ENCODE results near the gene DAPK2. TPM values are rescaled to one million over a fixed set of nuclear protein-coding genes. Genes with fewer than 3 reads are reported as not detected.

The DAPK2 gene
- polyA plus RNA-seq, 2 of the 4 experiments (the other 2 are of a cell fraction): 3.1 to 4.8 TPM

DNA sequence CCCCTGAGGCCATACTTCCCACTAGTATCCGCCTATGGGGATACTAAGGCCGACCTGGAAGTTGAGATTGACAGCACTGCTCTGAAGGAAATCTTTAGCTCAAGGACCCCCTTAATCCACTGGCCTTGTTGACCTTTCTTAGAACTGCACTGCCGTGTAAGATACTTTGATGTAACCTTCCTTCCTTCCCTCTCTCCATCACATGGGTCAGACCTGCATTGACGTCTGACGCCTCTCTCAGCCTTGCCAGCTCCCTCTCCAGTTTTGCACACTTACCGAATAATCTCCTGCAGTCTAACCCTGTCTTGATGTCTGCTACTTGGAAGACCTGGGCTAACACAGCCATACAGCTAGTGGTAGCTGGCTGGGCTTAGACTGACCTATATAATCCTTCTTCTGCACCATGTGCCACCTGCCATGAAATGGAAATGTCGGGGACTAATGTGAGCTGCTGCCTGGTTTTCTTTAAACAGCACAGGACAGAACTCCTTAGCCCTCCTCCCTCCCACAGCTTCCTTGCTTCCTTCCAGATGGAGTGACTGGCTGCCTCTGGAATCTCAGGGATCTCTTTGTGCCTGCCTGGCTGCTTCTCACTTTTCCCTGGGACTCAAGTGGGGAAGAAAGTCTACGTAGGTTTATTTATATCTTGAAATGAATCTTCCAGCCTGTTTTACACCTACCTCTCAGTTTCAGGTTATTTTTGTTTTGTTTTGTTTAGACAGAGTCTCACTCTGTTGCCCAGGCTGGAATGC lies 173.3 kb downstream of the DAPK2 start:
- ChIA-PET CTCF (interaction anchor here (0.7 to 2.1 kb wide), 6 partner anchors 14 to 153 kb away, joined by 3 to 9 read pairs (median 3); no protein-coding TSS in a partner anchor), POLR2A (no interaction called here)
- H3K9me3 ChIP-seq: no peaks in the 10 kb centered on the region
- 0 out of 3 replicates have a peak, but pooled peaks cover 4% of the 10 kb centered on the region for H3K4me1 ChIP-seq
- 69% methylated on average over 8 of the region's 8 CpGs for WGBS (ENCODE audit: missing lambda C conversion rate)
- DNase-seq (ENCODE audit: low read depth in 1 of 2, low spot score in 1 of 2) (no peak), ATAC-seq (no peak), FAIRE-seq (no peak)
- no peak overlapping the region for H3K4me2 ChIP-seq
- no peak overlapping the region for H3K4me3 ChIP-seq
- no peak for TF ChIP-seq NFE2L2 (conservative IDR thresholded peaks at IDR 0.05; ENCODE audit: low read length)
- TF ChIP-seq, protein P1, sequence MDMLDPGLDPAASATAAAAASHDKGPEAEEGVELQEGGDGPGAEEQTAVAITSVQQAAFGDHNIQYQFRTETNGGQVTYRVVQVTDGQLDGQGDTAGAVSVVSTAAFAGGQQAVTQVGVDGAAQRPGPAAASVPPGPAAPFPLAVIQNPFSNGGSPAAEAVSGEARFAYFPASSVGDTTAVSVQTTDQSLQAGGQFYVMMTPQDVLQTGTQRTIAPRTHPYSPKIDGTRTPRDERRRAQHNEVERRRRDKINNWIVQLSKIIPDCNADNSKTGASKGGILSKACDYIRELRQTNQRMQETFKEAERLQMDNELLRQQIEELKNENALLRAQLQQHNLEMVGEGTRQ (IDR thresholded peaks at IDR 0.05): no peak
- TF ChIP-seq, protein P2, sequence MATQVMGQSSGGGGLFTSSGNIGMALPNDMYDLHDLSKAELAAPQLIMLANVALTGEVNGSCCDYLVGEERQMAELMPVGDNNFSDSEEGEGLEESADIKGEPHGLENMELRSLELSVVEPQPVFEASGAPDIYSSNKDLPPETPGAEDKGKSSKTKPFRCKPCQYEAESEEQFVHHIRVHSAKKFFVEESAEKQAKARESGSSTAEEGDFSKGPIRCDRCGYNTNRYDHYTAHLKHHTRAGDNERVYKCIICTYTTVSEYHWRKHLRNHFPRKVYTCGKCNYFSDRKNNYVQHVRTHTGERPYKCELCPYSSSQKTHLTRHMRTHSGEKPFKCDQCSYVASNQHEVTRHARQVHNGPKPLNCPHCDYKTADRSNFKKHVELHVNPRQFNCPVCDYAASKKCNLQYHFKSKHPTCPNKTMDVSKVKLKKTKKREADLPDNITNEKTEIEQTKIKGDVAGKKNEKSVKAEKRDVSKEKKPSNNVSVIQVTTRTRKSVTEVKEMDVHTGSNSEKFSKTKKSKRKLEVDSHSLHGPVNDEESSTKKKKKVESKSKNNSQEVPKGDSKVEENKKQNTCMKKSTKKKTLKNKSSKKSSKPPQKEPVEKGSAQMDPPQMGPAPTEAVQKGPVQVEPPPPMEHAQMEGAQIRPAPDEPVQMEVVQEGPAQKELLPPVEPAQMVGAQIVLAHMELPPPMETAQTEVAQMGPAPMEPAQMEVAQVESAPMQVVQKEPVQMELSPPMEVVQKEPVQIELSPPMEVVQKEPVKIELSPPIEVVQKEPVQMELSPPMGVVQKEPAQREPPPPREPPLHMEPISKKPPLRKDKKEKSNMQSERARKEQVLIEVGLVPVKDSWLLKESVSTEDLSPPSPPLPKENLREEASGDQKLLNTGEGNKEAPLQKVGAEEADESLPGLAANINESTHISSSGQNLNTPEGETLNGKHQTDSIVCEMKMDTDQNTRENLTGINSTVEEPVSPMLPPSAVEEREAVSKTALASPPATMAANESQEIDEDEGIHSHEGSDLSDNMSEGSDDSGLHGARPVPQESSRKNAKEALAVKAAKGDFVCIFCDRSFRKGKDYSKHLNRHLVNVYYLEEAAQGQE (IDR thresholded peaks at IDR 0.05): no peak
- no peak for TF ChIP-seq SMC3 (IDR thresholded peaks at IDR 0.05)
- no peak for TF ChIP-seq ZSCAN20 (CRISPR knock-in tag; IDR thresholded peaks at IDR 0.05)
- no peak for TF ChIP-seq TFCP2L1 (CRISPR knock-in tag; IDR thresholded peaks at IDR 0.05)
- TF ChIP-seq, protein P3, sequence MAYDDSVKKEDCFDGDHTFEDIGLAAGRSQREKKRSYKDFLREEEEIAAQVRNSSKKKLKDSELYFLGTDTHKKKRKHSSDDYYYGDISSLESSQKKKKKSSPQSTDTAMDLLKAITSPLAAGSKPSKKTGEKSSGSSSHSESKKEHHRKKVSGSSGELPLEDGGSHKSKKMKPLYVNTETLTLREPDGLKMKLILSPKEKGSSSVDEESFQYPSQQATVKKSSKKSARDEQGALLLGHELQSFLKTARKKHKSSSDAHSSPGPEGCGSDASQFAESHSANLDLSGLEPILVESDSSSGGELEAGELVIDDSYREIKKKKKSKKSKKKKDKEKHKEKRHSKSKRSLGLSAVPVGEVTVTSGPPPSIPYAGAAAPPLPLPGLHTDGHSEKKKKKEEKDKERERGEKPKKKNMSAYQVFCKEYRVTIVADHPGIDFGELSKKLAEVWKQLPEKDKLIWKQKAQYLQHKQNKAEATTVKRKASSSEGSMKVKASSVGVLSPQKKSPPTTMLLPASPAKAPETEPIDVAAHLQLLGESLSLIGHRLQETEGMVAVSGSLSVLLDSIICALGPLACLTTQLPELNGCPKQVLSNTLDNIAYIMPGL (CRISPR knock-in tag; IDR thresholded peaks at IDR 0.05; ENCODE audit: borderline replicate concordance): no peak
- no peak for TF ChIP-seq JUNB (IDR thresholded peaks at IDR 0.05)
- TF ChIP-seq NR3C1 (IDR thresholded peaks at IDR 0.05): no peak
- no peak for TF ChIP-seq ESRRA (IDR thresholded peaks at IDR 0.05; ENCODE audit: borderline replicate concordance, low read length)
- no peak for TF ChIP-seq SREBF2 (IDR thresholded peaks at IDR 0.05)
- no peak for TF ChIP-seq KDM1A (IDR thresholded peaks at IDR 0.05; ENCODE audit: low read depth)
- TF ChIP-seq ZC3H11A (IDR thresholded peaks at IDR 0.05): no peak
- TF ChIP-seq BHLHE40 (IDR thresholded peaks at IDR 0.05; ENCODE audit: low read depth, low read length): no peak
- no peak for TF ChIP-seq HEYL (CRISPR knock-in tag; IDR thresholded peaks at IDR 0.05)
- TF ChIP-seq, protein P4, sequence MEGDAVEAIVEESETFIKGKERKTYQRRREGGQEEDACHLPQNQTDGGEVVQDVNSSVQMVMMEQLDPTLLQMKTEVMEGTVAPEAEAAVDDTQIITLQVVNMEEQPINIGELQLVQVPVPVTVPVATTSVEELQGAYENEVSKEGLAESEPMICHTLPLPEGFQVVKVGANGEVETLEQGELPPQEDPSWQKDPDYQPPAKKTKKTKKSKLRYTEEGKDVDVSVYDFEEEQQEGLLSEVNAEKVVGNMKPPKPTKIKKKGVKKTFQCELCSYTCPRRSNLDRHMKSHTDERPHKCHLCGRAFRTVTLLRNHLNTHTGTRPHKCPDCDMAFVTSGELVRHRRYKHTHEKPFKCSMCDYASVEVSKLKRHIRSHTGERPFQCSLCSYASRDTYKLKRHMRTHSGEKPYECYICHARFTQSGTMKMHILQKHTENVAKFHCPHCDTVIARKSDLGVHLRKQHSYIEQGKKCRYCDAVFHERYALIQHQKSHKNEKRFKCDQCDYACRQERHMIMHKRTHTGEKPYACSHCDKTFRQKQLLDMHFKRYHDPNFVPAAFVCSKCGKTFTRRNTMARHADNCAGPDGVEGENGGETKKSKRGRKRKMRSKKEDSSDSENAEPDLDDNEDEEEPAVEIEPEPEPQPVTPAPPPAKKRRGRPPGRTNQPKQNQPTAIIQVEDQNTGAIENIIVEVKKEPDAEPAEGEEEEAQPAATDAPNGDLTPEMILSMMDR (IDR thresholded peaks at IDR 0.05): no peak
- TF ChIP-seq RARB (CRISPR knock-in tag; IDR thresholded peaks at IDR 0.05): no peak
- no peak overlapping the region for H3K27ac ChIP-seq

Measured in A549 (cell line).